HepG2 (cell line): Measurements from ENCODE around the gene ETF1. TPM values are rescaled to one million over a fixed set of nuclear protein-coding genes. Genes with fewer than 3 reads are reported as not detected.
A peak's percentile ranks its signal among the peaks of the same experiment; 100 is the strongest.

Source experiments
- ADNP ChIP-seq: sonication (generic); formaldehyde crosslinking; IDR thresholded peaks from 2 replicates; pipeline ENCODE4 v1.4.0; 2020; ENCODE audit warnings: missing genetic modification reagents
- ARID3A ChIP-seq: IDR thresholded peaks from 2 replicates; pipeline ENCODE4 v1.6.1; 2012; ENCODE audit warnings: low read depth, low read length, improper control_type of control experiment
- ARNT2 ChIP-seq: sonication (generic); formaldehyde crosslinking; IDR thresholded peaks from 2 replicates; pipeline ENCODE4 v1.8.0; 2022; ENCODE audit warnings: mild to moderate bottlenecking, low read depth, missing genetic modification reagents, moderate library complexity
- CEBPG ChIP-seq: IDR thresholded peaks from 2 replicates; pipeline ENCODE4 v1.6.1; 2016
- GFI1 ChIP-seq: sonication (generic); formaldehyde crosslinking; IDR thresholded peaks from 2 replicates; pipeline ENCODE4 v1.5.0; 2020; ENCODE audit warnings: missing genetic modification reagents, mild to moderate bottlenecking, borderline replicate concordance
- KDM2A ChIP-seq: sonication (generic); formaldehyde crosslinking; IDR thresholded peaks from 2 replicates; pipeline ENCODE4 v1.4.0; 2020; ENCODE audit warnings: low read depth, missing genetic modification reagents, borderline replicate concordance
- PRDM15 ChIP-seq: sonication (generic); formaldehyde crosslinking; IDR thresholded peaks from 2 replicates; pipeline ENCODE4 v1.4.0; 2020; ENCODE audit warnings: missing genetic modification reagents
- SMYD3 ChIP-seq: sonication (generic); formaldehyde crosslinking; IDR thresholded peaks from 2 replicates; pipeline ENCODE4 v1.8.1; 2023; ENCODE audit warnings: mild to moderate bottlenecking, missing genetic modification reagents
- THYN1 ChIP-seq: sonication (generic); formaldehyde crosslinking; IDR thresholded peaks from 2 replicates; pipeline ENCODE4 v1.8.1; 2023; ENCODE audit warnings: low read depth, mild to moderate bottlenecking, moderate library complexity, missing genetic modification reagents, borderline replicate concordance
- UBTF ChIP-seq: sonication (generic); formaldehyde crosslinking; IDR thresholded peaks from 2 replicates; pipeline ENCODE4 v1.4.0; 2020; ENCODE audit warnings: mild to moderate bottlenecking, missing genetic modification reagents
- ZNF337 ChIP-seq: sonication (generic); formaldehyde crosslinking; IDR thresholded peaks from 2 replicates; pipeline ENCODE4 v1.5.1; 2020; ENCODE audit warnings: missing genetic modification reagents, low read depth, mild to moderate bottlenecking, borderline replicate concordance
- ZNF414 ChIP-seq: sonication (generic); formaldehyde crosslinking; IDR thresholded peaks from 2 replicates; pipeline ENCODE4 v1.5.0; 2020; ENCODE audit warnings: missing genetic modification reagents
- ZNF589 ChIP-seq: sonication (generic); formaldehyde crosslinking; conservative IDR thresholded peaks from 2 replicates; pipeline ENCODE4 v1.8.0; 2022; ENCODE audit warnings: mild to moderate bottlenecking, moderate library complexity, missing genetic modification reagents
- ZNF597 ChIP-seq: sonication (generic); formaldehyde crosslinking; IDR thresholded peaks from 2 replicates; pipeline ENCODE4 v1.5.0; 2020; ENCODE audit warnings: missing genetic modification reagents
- ZNF672 ChIP-seq: sonication (generic); formaldehyde crosslinking; IDR thresholded peaks from 2 replicates; pipeline ENCODE4 v1.8.1; 2022; ENCODE audit warnings: missing genetic modification reagents
- ZNF713 ChIP-seq: sonication (generic); formaldehyde crosslinking; IDR thresholded peaks from 2 replicates; pipeline ENCODE4 v1.4.0; 2020; ENCODE audit warnings: mild to moderate bottlenecking, missing genetic modification reagents
- polyA plus RNA-seq, 8 experiments: library from polyadenylated mRNA; depleted of rRNA in 3 of 8; stranded (reverse) in 7 of 8; unstranded in 1 of 8; fragments of >200 nt; fragmentation: Illumina TruSeq in 4 of 8; extraction: Trizol in 4 of 8; gene quantifications; 2 replicates each; pipeline versions ENCODE4 v1.2.1 to v1.2.3, GENCODE V29; 2011 to 2016; ENCODE audit warnings: low read depth in 4 of 8, missing spikeins in 1 of 8, mixed read lengths in 1 of 8; ENCODE audit not compliant: insufficient read depth in 1 of 8
- total RNA-seq, 5 experiments: library from RNA; depleted of rRNA; stranded (reverse); fragments of >200 nt; fragmentation: Illumina TruSeq; extraction: Trizol; gene quantifications; 2 replicates each; pipeline ENCODE4 v1.2.3, GENCODE V29; 2016; ENCODE audit warnings: low read depth in 1 of 5
- TF ChIP-seq, protein P1 (sequence below): sonication (generic); formaldehyde crosslinking; IDR thresholded peaks from 2 replicates; pipeline ENCODE4 v1.5.0; 2020; ENCODE audit warnings: mild to moderate bottlenecking, missing genetic modification reagents

Gene ETF1
- total and polyA plus RNA-seq, 2 of the 13 experiments (the other 11 are each of a cell fraction or from before 2014, with no cell fraction given) = 52.1 to 184 TPM

- TF ChIP-seq PRDM15 (CRISPR knock-in tag) (no peak), ADNP (CRISPR knock-in tag) (no peak), ZNF597 (CRISPR knock-in tag) (no peak), ZNF337 (CRISPR knock-in tag) (no peak), CEBPG (CRISPR knock-in tag) (peak; percentile 99), THYN1 (CRISPR knock-in tag) (no peak), ZNF589 (CRISPR knock-in tag) (peak; percentile 89; the same call in 1 of the 2 replicates), UBTF (CRISPR knock-in tag) (peak; percentile 72), ARID3A (no peak), KDM2A (CRISPR knock-in tag) (peak; percentile 81; the same call in 1 of the 2 replicates), GFI1 (CRISPR knock-in tag) (peak; percentile 37; the same call in 1 of the 2 replicates), ZNF672 (CRISPR knock-in tag) (no peak), SMYD3 (CRISPR knock-in tag) (0 out of 2 replicates have a peak, but pooled peaks have one; percentile 59), ARNT2 (peak; percentile 75), ZNF713 (CRISPR knock-in tag) (peak; percentile 47; the same call in 1 of the 2 replicates), ZNF414 (CRISPR knock-in tag) (peak; percentile 36; the same call in 1 of the 2 replicates)
- TF ChIP-seq, protein P1, sequence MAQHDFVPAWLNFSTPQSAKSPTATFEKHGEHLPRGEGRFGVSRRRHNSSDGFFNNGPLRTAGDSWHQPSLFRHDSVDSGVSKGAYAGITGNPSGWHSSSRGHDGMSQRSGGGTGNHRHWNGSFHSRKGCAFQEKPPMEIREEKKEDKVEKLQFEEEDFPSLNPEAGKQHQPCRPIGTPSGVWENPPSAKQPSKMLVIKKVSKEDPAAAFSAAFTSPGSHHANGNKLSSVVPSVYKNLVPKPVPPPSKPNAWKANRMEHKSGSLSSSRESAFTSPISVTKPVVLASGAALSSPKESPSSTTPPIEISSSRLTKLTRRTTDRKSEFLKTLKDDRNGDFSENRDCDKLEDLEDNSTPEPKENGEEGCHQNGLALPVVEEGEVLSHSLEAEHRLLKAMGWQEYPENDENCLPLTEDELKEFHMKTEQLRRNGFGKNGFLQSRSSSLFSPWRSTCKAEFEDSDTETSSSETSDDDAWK (CRISPR knock-in tag) = no peak
These were observed at the start of gene ETF1 (continued) for GRCh38 chr5:138542956-138543729.
